Natural killer cell treated with Interleukin-12 subunit alpha and Interleukin-12 subunit beta and Interleukin-15 and Interleukin-18, amount 100 ng/mL, for 72 hours (primary cell): ENCODE results near the gene YIPF3. TPM values are rescaled to one million over a fixed set of nuclear protein-coding genes. Genes with fewer than 3 reads are reported as not detected.
"Not testable (repeated sequence)": the region's sequence is repeated elsewhere in the genome, so short reads cannot be mapped to it uniquely, and the experiment has no call there.

Experiments used
- ATAC-seq, 2 donors: fragments of 150-1000 bp; cut with Tn5 transposase in 1 of 2; sonication (Bioruptor Pico), chemical (Tn5 transposase) in 1 of 2; 2 replicates each; pipeline ENCODE4 v1.10.0; 2021
- DNase-seq: peaks from one replicate; pipeline ENCODE4 v3.0.0; 2022; ENCODE audit warnings: low spot score
- H3K27ac Mint-ChIP-seq, 2 donors: 1 replicate in 1 of 2; 2 replicates in 1 of 2; pipeline ENCODE4 v1.8.0; 2022; ENCODE audit warnings: mixed read lengths in 2 of 2, mild to moderate bottlenecking in 1 of 2, moderate library complexity in 1 of 2
- H3K27me3 Mint-ChIP-seq, 2 donors: 1 replicate in 1 of 2; 2 replicates in 1 of 2; pipeline ENCODE4 v1.8.0; 2022; ENCODE audit warnings: mixed read lengths in 2 of 2
- H3K36me3 Mint-ChIP-seq: one replicate; pipeline ENCODE4 v1.8.0; 2022; ENCODE audit warnings: mixed read lengths
- H3K4me1 Mint-ChIP-seq, 2 donors: 1 replicate in 1 of 2; 2 replicates in 1 of 2; pipeline ENCODE4 v1.8.0; 2022; ENCODE audit warnings: low read depth in 2 of 2, mixed read lengths in 2 of 2, mild to moderate bottlenecking in 1 of 2
- H3K4me3 Mint-ChIP-seq: one replicate; pipeline ENCODE4 v1.8.0; 2022; ENCODE audit warnings: mixed read lengths
- H3K9me3 Mint-ChIP-seq: 2 replicates; pipeline ENCODE4 v1.8.0; 2022; ENCODE audit warnings: mixed read lengths
- total RNA-seq, 2 donors: library from RNA; stranded (reverse); gene quantifications; one replicate each; pipeline ENCODE4 v1.2.3, GENCODE V29; 2022

YIPF3 gene
- 10 to 100 TPM; 53.8 to 69.9 TPM for total RNA-seq

DNA sequence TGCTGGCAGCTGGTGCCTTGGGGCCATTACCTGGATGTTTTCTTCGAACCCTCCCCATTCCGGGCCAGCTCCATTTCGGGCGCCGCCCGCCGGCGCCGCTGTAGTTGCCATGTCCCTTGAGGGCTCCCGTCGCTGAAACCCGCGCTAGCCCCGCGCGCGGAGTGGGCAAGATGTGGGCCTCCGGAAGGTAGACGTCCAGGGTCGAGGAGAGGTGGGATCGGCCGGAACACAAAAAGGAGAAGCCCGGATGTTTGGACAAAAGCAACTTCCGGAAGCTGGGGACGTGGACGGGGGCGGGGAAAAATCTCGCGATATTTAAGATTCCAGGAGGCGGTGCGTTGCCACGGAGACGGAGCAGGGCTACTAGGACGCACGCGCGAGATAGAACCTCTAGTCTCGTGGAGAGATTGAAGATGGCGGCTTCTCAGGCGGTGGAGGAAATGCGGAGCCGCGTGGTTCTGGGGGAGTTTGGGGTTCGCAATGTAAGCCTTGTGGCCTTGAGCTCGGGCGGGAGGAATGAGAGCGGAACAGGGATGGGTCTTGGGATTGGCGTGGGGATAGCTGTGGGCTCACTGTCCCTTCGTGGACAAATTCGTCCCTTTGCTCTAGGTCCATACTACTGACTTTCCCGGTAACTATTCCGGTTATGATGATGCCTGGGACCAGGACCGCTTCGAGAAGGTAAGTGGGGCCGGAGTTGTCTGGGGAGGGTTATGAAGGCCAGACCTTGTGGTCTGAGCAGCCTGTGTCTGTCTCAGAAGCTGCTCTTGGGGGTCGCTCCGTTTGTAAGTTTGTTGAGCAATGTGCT lies at the start of gene YIPF3, which contains the start of gene POLR1C:
Gene YIPF3 (minus strand): TSS at position 230 of the 808 bp plus-strand sequence. CDS start 119 bp downstream, at position 111.
Gene POLR1C (plus strand): TSS at position 393 of the 808 bp plus-strand sequence. CDS start 21 bp downstream, at position 414.
- peak; percentile 97 for DNase-seq
- ATAC-seq, result peak; percentile 94 to 97
- Mint-ChIP-seq H3K9me3 (no peaks in the 10 kb centered on the region), H3K4me3 (no peak within 1 kb of the TSS), H3K36me3 (peaks cover 4% of the 10 kb centered on the region), H3K27me3 (no peaks in the 10 kb centered on the region), H3K4me1 (peaks cover 4 to 15% of the 10 kb centered on the region in 2 donors), H3K27ac (no peak within 1 kb of the TSS)

DNA sequence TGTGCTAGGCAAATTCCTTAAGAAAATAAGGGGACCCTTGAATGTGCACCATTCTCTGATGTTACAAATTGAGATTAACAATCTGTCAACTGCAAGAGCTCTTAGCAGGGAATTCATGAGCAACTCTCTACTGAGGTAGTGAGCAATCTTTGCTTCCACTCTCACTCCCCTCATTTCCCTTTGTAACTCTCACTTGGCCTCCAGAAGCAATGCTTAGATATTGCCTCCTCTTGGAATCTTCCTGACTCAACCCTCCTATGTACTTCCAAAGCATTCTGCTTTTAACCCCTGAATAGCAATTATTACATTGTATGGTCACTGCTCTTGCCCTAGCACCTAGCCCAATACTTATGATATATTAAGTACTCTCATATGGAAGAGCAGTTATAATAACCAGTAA lies 42.6 kb upstream of the YIPF3 start:
- no peak for DNase-seq
- H3K4me3 Mint-ChIP-seq, result no peak overlapping the region
- no peak for ATAC-seq
- peaks cover 46% of the 10 kb centered on the region for H3K36me3 Mint-ChIP-seq
- no peaks in the 10 kb centered on the region for H3K27me3 Mint-ChIP-seq
- no peaks in the 10 kb centered on the region for H3K9me3 Mint-ChIP-seq
- H3K27ac Mint-ChIP-seq, result no peak overlapping the region
- no peaks in the 10 kb centered on the region for H3K4me1 Mint-ChIP-seq

DNA sequence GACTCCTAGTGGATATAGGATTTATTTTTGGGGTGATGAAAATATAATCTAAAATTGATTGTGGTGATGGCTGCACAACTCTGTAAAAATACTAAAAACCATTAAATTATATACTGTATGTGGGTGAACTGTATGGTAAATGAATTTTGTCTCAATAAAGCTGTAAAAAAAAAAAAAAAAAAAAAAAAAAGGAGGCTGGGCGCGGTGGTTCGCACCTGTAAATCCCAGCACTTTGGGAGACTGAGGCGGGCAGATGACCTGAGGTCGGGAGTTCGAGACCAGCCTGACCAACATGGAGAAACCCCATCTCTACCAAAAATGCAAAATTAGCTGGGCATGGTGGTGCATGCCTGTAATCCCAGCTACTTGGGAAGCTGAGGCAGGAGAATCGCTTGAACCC lies 40.9 kb upstream of the YIPF3 start:
- not testable (repeated sequence) for H3K27ac Mint-ChIP-seq, DNase-seq, H3K9me3 Mint-ChIP-seq, H3K4me1 Mint-ChIP-seq, ATAC-seq, H3K27me3 Mint-ChIP-seq, H3K4me3 Mint-ChIP-seq
- H3K36me3 Mint-ChIP-seq, result peaks cover 55% of the 10 kb centered on the region

DNA sequence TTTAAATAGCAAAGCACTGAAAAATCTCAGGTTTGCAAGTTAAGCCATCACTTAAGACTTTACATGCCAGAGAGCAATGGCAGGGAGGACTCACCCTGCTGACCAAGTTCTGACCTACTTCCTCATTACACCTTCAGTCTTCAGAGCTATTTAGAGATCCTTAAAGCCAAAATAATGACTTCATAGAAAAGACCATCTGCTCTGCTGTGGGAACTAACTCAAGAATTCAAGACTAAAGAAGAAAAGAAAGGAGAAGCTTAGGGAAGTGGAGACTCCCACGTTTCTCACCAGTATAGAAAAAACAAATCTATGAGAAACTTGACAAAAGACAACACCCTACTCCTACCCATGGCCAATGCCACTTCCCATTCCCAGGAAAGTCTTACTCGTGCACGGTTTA lies 30.5 kb upstream of the YIPF3 start:
- H3K27ac Mint-ChIP-seq, result no peak overlapping the region
- peaks cover 0 to 8% of the 10 kb centered on the region in 2 donors for H3K4me1 Mint-ChIP-seq
- no peak overlapping the region for H3K4me3 Mint-ChIP-seq
- no peaks in the 10 kb centered on the region for H3K27me3 Mint-ChIP-seq
- no peaks in the 10 kb centered on the region for H3K9me3 Mint-ChIP-seq
- ATAC-seq, result no peak
- DNase-seq, result no peak
- H3K36me3 Mint-ChIP-seq, result peaks cover 45% of the 10 kb centered on the region

GRCh38 chr6:43544461-43544860 lies 27.7 kb upstream of the YIPF3 start:
- no peak overlapping the region for H3K27ac Mint-ChIP-seq

DNA sequence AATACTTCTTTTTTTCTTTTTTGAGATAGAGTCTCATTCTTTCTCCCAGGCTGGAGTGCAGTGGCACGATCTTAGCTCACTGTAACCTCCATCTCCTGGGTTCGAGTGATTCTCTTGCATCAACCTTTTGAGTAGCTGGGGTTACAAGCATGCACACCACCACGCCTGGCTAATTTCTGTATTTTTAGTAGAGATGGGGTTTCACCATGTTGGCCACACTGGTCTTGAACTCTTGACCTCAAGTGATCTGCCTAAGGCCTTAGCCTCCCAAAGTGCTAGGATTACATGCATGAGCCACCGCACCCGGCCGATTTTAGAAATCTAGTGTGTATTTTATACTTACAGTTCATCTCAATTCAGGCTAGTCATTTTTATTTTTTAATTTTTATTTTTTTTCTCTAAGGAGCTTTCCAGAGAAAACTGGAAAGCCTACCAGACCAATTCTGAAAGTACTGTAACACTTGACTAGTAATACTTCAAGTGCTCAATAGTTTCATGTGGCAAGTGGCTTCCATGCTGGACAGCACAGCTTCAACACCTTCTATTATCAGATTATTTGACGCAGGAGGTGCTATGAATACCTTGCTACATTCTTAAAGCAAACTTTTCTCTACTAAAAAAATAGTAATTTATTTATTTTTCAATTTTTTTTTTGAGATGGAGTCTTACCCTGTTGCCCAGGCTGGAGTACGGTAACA lies 25.2 kb upstream of the YIPF3 start:
- H3K9me3 Mint-ChIP-seq, result no peaks in the 10 kb centered on the region
- ATAC-seq, result no peak
- peaks cover 0 to 10% of the 10 kb centered on the region in 2 donors for H3K4me1 Mint-ChIP-seq
- DNase-seq, result no peak
- no peak overlapping the region for H3K4me3 Mint-ChIP-seq
- H3K27ac Mint-ChIP-seq, result no peak overlapping the region
- H3K36me3 Mint-ChIP-seq, result peaks cover 30% of the 10 kb centered on the region
- H3K27me3 Mint-ChIP-seq, result no peaks in the 10 kb centered on the region

More at GRCh38 chr6:43544461-43544860, 27.7 kb upstream of the YIPF3 start:
- DNase-seq, result no peak
- H3K36me3 Mint-ChIP-seq, result peaks cover 43% of the 10 kb centered on the region
- no peaks in the 10 kb centered on the region for H3K9me3 Mint-ChIP-seq
- H3K4me3 Mint-ChIP-seq, result no peak overlapping the region
- no peak for ATAC-seq
- H3K27me3 Mint-ChIP-seq, result no peaks in the 10 kb centered on the region
- peaks cover 0 to 8% of the 10 kb centered on the region in 2 donors for H3K4me1 Mint-ChIP-seq

DNA sequence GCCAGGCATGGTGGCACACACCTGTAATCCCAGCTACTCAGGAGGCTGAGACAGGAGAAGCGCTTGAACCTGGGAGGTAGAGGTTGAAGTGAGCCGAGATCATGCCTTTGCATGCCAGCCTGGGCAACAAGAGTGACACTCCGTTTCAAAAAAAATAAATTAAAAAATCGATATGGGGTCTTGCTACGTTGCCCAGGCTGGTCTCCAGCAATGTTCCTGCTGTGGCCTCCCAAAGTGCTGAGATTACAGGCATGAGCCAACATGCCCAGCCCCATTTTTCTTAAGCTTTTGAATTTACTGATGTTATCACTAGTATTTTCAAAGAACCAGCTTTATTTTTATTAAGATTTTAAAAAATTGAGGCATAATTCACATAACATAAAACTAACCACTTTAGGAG lies 23.8 kb upstream of the YIPF3 start:
- H3K36me3 Mint-ChIP-seq, result peaks cover 22% of the 10 kb centered on the region
- no peak for DNase-seq
- no peak for ATAC-seq
- no peaks in the 10 kb centered on the region for H3K27me3 Mint-ChIP-seq
- peaks cover 0 to 10% of the 10 kb centered on the region in 2 donors for H3K4me1 Mint-ChIP-seq
- H3K27ac Mint-ChIP-seq, result no peak overlapping the region
- H3K4me3 Mint-ChIP-seq, result no peak overlapping the region
- H3K9me3 Mint-ChIP-seq, result no peaks in the 10 kb centered on the region

DNA sequence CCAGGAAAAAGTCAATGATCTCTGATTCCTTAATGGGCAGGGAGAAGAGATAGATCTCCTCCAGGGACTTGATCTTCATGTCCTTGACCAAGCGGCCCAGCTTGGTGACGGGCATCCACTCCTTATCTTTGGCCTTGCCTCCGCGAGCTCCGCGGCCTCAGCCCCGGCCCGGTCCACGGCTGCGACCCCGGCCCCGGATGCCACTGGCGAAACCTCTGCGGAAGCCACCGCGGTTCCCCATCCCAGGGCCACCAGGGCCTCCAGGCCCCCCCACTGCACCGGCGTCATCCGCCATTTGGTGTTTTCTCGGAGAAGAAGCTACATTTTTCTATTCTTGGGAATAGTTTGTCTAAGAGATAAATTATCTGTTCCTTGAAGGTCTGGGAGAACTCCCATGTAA lies 22.7 kb upstream of the YIPF3 start:
- H3K4me3 Mint-ChIP-seq, ATAC-seq, DNase-seq, H3K4me1 Mint-ChIP-seq, H3K27ac Mint-ChIP-seq, H3K27me3 Mint-ChIP-seq, H3K9me3 Mint-ChIP-seq: not testable (repeated sequence)
- peaks cover 22% of the 10 kb centered on the region for H3K36me3 Mint-ChIP-seq

GRCh38 chr6:43538986-43539385 lies 22.3 kb upstream of the YIPF3 start:
- ATAC-seq, DNase-seq, H3K27ac Mint-ChIP-seq, H3K4me3 Mint-ChIP-seq, H3K9me3 Mint-ChIP-seq, H3K4me1 Mint-ChIP-seq, H3K27me3 Mint-ChIP-seq: not testable (repeated sequence)
- peaks cover 22% of the 10 kb centered on the region for H3K36me3 Mint-ChIP-seq

GRCh38 chr6:43532201-43532600 lies 15.5 kb upstream of the YIPF3 start:
- Mint-ChIP-seq H3K36me3 (peaks cover 17% of the 10 kb centered on the region), H3K27ac (no peak overlapping the region), H3K4me3 (no peak overlapping the region), H3K9me3 (no peaks in the 10 kb centered on the region), H3K27me3 (no peaks in the 10 kb centered on the region), H3K4me1 (no peaks in the 10 kb centered on the region)
- ATAC-seq (no peak), DNase-seq (no peak)

GRCh38 chr6:43524483-43524961 lies 7.8 kb upstream of the YIPF3 start:
- no peaks in the 10 kb centered on the region for H3K9me3 Mint-ChIP-seq
- no peaks in the 10 kb centered on the region for H3K27me3 Mint-ChIP-seq
- peaks cover 14% of the 10 kb centered on the region for H3K36me3 Mint-ChIP-seq
- peaks cover 0 to 3% of the 10 kb centered on the region in 2 donors for H3K4me1 Mint-ChIP-seq
- DNase-seq (no peak), ATAC-seq (no peak)
- H3K4me3 Mint-ChIP-seq, result no peak overlapping the region
- H3K27ac Mint-ChIP-seq, result no peak overlapping the region

- no peaks in the 10 kb centered on the region for H3K27me3 Mint-ChIP-seq
- H3K4me1 Mint-ChIP-seq, result peaks cover 0 to 3% of the 10 kb centered on the region in 2 donors
- DNase-seq (no peak), ATAC-seq (peak in 1 of 2 donors; percentile 41)
- H3K27ac Mint-ChIP-seq, result no peak overlapping the region
- H3K36me3 Mint-ChIP-seq, result peaks cover 14% of the 10 kb centered on the region
- H3K4me3 Mint-ChIP-seq, result no peak overlapping the region
- H3K9me3 Mint-ChIP-seq, result no peaks in the 10 kb centered on the region
Measured at GRCh38 chr6:43523284-43523683, 6.6 kb upstream of the YIPF3 start.

GRCh38 chr6:43522547-43523261 lies 6.0 kb upstream of the YIPF3 start:
- no peak overlapping the region for H3K4me3 Mint-ChIP-seq
- peak; percentile 7 to 44 for ATAC-seq
- H3K27ac Mint-ChIP-seq, result peak overlapping the region in 1 of 2 donors; percentile 33
- H3K36me3 Mint-ChIP-seq, result peaks cover 14% of the 10 kb centered on the region
- no peaks in the 10 kb centered on the region for H3K27me3 Mint-ChIP-seq
- H3K4me1 Mint-ChIP-seq, result peaks cover 0 to 3% of the 10 kb centered on the region in 2 donors
- H3K9me3 Mint-ChIP-seq, result no peaks in the 10 kb centered on the region
- DNase-seq, result no peak
